A549 (cell line): ENCODE results near the gene MEDAG.

Source experiments
- CEBPB ChIP-seq, 2 experiments: fragments of >200 bp in 1 of 2; sonication (Bioruptor Twin) in 1 of 2; formaldehyde crosslinking in 1 of 2; IDR thresholded peaks; 2 replicates each; pipeline ENCODE4 v1.6.1; 2012 to 2016
- CHD4 ChIP-seq: fragments of 200-600 bp; sonication (generic); IDR thresholded peaks from 2 replicates; pipeline ENCODE4 v1.6.1; 2016; ENCODE audit warnings: antibody characterized with exemption, mild to moderate bottlenecking, borderline replicate concordance
- EP300 ChIP-seq, 2 experiments: fragments of >200 bp; sonication (Bioruptor Twin); formaldehyde crosslinking; IDR thresholded peaks; 2 replicates in 1 of 2; 3 replicates in 1 of 2; pipeline ENCODE4 v1.6.1; 2016 to 2017
- KDM1A ChIP-seq: fragments of 200-600 bp; sonication (generic); IDR thresholded peaks from 2 replicates; pipeline ENCODE4 v1.6.1; 2016; ENCODE audit warnings: low read depth, mild to moderate bottlenecking
- MAX ChIP-seq: IDR thresholded peaks from 2 replicates; pipeline ENCODE4 v1.6.1; 2012
- MAZ ChIP-seq: fragments of 150-350 bp; IDR thresholded peaks from 2 replicates; pipeline ENCODE4 v1.6.1; 2014; ENCODE audit warnings: antibody characterized with exemption, low read depth, low read length, borderline replicate concordance
- MYC ChIP-seq: IDR thresholded peaks from 2 replicates; pipeline ENCODE4 v1.6.1; 2012; ENCODE audit warnings: mild to moderate bottlenecking, inconsistent platforms, low read length, improper control_type of control experiment, borderline replicate concordance
- NR3C1 ChIP-seq: fragments of >200 bp; sonication (Bioruptor Twin); formaldehyde crosslinking; IDR thresholded peaks from 3 replicates; pipeline ENCODE4 v1.6.1; 2017
- PHF8 ChIP-seq: fragments of 200-600 bp; sonication (generic); IDR thresholded peaks from 2 replicates; pipeline ENCODE4 v1.6.1; 2016; ENCODE audit warnings: low read depth, mild to moderate bottlenecking, antibody characterized with exemption, moderate library complexity, borderline replicate concordance
- TF ChIP-seq, protein P1 (sequence below): fragments of >200 bp; sonication (Bioruptor Twin); formaldehyde crosslinking; IDR thresholded peaks from 3 replicates; pipeline ENCODE4 v1.5.1; 2016
- TF ChIP-seq, protein P2 (sequence below): fragments of 450-650 bp; IDR thresholded peaks from 2 replicates; pipeline ENCODE4 v1.6.1; 2014; ENCODE audit warnings: antibody characterized with exemption

DNA sequence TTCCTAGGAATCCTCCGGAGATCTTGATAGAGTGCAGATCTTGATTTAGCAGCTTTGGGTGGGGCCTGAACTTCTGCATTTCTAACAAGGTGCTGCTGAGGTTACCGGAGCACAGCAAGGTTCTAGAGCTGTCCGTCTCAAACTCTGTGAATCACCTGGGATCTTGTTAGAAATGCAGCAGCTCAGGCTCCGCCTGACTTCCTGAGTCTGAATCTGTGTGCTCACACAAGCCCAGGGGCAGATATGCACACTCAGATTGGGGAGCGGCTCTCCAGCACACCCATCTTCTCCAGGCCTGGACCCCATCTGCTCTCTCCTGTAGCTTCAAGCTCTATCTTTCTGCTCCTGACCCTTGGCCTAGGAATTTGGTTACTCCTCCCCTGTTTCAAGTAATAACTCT lies 22.9 kb downstream of the MEDAG start:
- TF ChIP-seq, protein P1, sequence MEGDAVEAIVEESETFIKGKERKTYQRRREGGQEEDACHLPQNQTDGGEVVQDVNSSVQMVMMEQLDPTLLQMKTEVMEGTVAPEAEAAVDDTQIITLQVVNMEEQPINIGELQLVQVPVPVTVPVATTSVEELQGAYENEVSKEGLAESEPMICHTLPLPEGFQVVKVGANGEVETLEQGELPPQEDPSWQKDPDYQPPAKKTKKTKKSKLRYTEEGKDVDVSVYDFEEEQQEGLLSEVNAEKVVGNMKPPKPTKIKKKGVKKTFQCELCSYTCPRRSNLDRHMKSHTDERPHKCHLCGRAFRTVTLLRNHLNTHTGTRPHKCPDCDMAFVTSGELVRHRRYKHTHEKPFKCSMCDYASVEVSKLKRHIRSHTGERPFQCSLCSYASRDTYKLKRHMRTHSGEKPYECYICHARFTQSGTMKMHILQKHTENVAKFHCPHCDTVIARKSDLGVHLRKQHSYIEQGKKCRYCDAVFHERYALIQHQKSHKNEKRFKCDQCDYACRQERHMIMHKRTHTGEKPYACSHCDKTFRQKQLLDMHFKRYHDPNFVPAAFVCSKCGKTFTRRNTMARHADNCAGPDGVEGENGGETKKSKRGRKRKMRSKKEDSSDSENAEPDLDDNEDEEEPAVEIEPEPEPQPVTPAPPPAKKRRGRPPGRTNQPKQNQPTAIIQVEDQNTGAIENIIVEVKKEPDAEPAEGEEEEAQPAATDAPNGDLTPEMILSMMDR = no peak
- TF ChIP-seq MAX (no peak), MAZ (no peak), KDM1A (no peak), MYC (no peak), PHF8 (no peak), CEBPB (IDR thresholded peaks at IDR 0.05) (no peak), NR3C1 (no peak), EP300 (IDR thresholded peaks at IDR 0.05) (no peak), CHD4 (no peak)
- TF ChIP-seq, protein P2, sequence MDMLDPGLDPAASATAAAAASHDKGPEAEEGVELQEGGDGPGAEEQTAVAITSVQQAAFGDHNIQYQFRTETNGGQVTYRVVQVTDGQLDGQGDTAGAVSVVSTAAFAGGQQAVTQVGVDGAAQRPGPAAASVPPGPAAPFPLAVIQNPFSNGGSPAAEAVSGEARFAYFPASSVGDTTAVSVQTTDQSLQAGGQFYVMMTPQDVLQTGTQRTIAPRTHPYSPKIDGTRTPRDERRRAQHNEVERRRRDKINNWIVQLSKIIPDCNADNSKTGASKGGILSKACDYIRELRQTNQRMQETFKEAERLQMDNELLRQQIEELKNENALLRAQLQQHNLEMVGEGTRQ = no peak
